Loucy (cell line): ENCODE results near the gene TCOF1.

Experiments used
- H2AFZ ChIP-seq: fragments of 200-600 bp; sonication (generic); 2 replicates; pipeline ENCODE4 v1.6.0; 2016; ENCODE audit warnings: antibody characterized with exemption, mild to moderate bottlenecking, low read length, moderate library complexity
- H3F3A ChIP-seq: fragments of 200-600 bp; 2 replicates; pipeline ENCODE4 v1.6.0; 2016; ENCODE audit warnings: antibody characterized with exemption, low read depth, mild to moderate bottlenecking
- H3K27me3 ChIP-seq: fragments of 200-600 bp; sonication (generic); 2 replicates; pipeline ENCODE4 v1.6.1; 2014; ENCODE audit warnings: low read length, mild to moderate bottlenecking; ENCODE audit not compliant: insufficient read depth, poor library complexity, severe bottlenecking
- H3K36me3 ChIP-seq: fragments of 200-600 bp; sonication (generic); 2 replicates; pipeline ENCODE4 v1.6.1; 2016; ENCODE audit warnings: low read length; ENCODE audit not compliant: insufficient read depth
- H3K4me1 ChIP-seq: fragments of 200-600 bp; sonication (generic); 2 replicates; pipeline ENCODE4 v1.5.1; 2014; ENCODE audit warnings: low read length, mild to moderate bottlenecking; ENCODE audit not compliant: insufficient read depth, poor library complexity, severe bottlenecking
- H3K4me2 ChIP-seq: fragments of 200-600 bp; sonication (generic); 2 replicates; pipeline ENCODE4 v1.6.0; 2014; ENCODE audit warnings: antibody characterized with exemption, low read length, low read depth, mild to moderate bottlenecking; ENCODE audit not compliant: poor library complexity, severe bottlenecking
- H3K4me3 ChIP-seq: fragments of 200-600 bp; sonication (generic); 2 replicates; pipeline ENCODE4 v1.5.1; 2014; ENCODE audit warnings: low read length, mild to moderate bottlenecking, mixed read lengths; ENCODE audit not compliant: poor library complexity, severe bottlenecking
- H3K79me2 ChIP-seq: fragments of 200-600 bp; sonication (generic); 2 replicates; pipeline ENCODE4 v1.6.1; 2014; ENCODE audit warnings: low read length; ENCODE audit not compliant: insufficient read depth
- H3K9ac ChIP-seq: fragments of 200-600 bp; sonication (generic); 2 replicates; pipeline ENCODE4 v1.6.0; 2014; ENCODE audit warnings: mild to moderate bottlenecking, low read depth, low read length, moderate library complexity; ENCODE audit not compliant: poor library complexity, severe bottlenecking
- H3K9me2 ChIP-seq: fragments of 200-600 bp; sonication (generic); replicated peaks from 2 replicates; pipeline ENCODE4 v1.6.1; 2016; ENCODE audit warnings: low read depth, low read length, mixed read lengths
- H3K9me3 ChIP-seq: fragments of 200-600 bp; sonication (generic); 2 replicates; pipeline ENCODE4 v1.6.1; 2014; ENCODE audit warnings: mild to moderate bottlenecking, antibody characterized with exemption, low read length, low read depth; ENCODE audit not compliant: insufficient read depth
- H4K20me1 ChIP-seq: fragments of 200-600 bp; sonication (generic); 2 replicates; pipeline ENCODE4 v1.6.0; 2014; ENCODE audit warnings: antibody characterized with exemption, low read length, mild to moderate bottlenecking; ENCODE audit not compliant: insufficient read depth, poor library complexity, severe bottlenecking
- EZH2phosphoT487 ChIP-seq: fragments of 200-600 bp; IDR thresholded peaks from 2 replicates; pipeline ENCODE4 v1.6.1; 2018; ENCODE audit warnings: antibody characterized with exemption, mild to moderate bottlenecking, moderate library complexity, borderline replicate concordance
- TF ChIP-seq, protein P1 (sequence below): fragments of 200-600 bp; sonication (generic); conservative IDR thresholded peaks from 2 replicates; pipeline ENCODE4 v1.5.1; 2014; ENCODE audit warnings: mild to moderate bottlenecking, antibody characterized with exemption, low read length

The TCOF1 gene

DNA sequence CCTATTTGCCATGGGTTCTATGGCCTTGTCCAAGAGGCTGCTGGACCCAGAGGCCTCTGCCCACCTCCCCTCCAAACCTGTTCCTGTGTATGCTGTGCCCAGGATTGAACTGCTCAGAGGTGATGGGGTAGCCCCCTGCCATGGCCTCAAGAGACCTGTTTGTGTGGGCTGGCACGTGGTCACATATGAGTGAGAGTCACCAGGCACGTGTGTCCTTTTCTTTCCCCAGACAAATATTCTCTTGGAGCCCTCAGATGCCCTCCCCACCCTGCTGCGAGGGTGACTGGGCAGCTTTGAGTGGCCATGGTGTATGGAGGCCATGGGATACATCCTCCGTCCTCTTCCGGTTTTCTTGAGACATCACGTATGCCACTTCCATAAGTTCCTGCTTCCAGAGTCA, 10.9 kb upstream of the TCOF1 start:
- no peak overlapping the region for H2AFZ ChIP-seq
- H3K9me3 ChIP-seq, result no peaks in the 10 kb centered on the region
- no peaks in the 10 kb centered on the region for H3K36me3 ChIP-seq
- no peak overlapping the region for H3K4me3 ChIP-seq
- peaks cover 16% of the 10 kb centered on the region for H3K4me1 ChIP-seq
- H3K9me2 ChIP-seq, result no peaks in the 10 kb centered on the region
- TF ChIP-seq, protein P1, sequence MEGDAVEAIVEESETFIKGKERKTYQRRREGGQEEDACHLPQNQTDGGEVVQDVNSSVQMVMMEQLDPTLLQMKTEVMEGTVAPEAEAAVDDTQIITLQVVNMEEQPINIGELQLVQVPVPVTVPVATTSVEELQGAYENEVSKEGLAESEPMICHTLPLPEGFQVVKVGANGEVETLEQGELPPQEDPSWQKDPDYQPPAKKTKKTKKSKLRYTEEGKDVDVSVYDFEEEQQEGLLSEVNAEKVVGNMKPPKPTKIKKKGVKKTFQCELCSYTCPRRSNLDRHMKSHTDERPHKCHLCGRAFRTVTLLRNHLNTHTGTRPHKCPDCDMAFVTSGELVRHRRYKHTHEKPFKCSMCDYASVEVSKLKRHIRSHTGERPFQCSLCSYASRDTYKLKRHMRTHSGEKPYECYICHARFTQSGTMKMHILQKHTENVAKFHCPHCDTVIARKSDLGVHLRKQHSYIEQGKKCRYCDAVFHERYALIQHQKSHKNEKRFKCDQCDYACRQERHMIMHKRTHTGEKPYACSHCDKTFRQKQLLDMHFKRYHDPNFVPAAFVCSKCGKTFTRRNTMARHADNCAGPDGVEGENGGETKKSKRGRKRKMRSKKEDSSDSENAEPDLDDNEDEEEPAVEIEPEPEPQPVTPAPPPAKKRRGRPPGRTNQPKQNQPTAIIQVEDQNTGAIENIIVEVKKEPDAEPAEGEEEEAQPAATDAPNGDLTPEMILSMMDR, result no peak
- no peak for TF ChIP-seq EZH2phosphoT487
- H3F3A ChIP-seq, result peaks cover 4% of the 10 kb centered on the region; the same call in 1 of the 2 replicates
- no peaks in the 10 kb centered on the region for H3K27me3 ChIP-seq
- no peaks in the 10 kb centered on the region for H4K20me1 ChIP-seq
- no peak overlapping the region for H3K4me2 ChIP-seq
- H3K79me2 ChIP-seq, result no peaks in the 10 kb centered on the region
- no peak overlapping the region for H3K9ac ChIP-seq

DNA sequence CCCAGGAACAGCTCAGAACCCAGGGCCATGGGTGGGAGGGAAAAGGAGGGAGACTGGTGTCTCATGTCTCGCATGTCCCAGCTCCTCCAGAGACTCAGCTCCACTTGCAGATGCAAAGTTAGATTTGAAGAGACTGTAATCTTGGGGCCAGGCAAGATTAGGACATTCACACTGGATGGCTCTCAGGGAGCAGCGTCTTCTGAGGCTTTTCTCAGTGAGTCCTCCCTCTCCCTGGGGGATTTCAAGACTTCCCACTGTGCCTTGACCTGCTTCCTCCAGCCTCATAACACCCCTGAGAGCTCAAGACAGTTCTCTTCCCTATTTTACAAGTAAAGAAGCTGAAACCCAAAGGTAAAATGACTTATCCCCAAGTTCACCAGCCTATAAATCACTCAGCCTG, 10.5 kb upstream of the TCOF1 start:
- no peak overlapping the region for H3K4me2 ChIP-seq
- H3K36me3 ChIP-seq, result no peaks in the 10 kb centered on the region
- H2AFZ ChIP-seq, result no peak overlapping the region
- no peaks in the 10 kb centered on the region for H3K9me2 ChIP-seq
- peaks cover 19% of the 10 kb centered on the region for H3K4me1 ChIP-seq
- H3K4me3 ChIP-seq, result no peak overlapping the region
- no peaks in the 10 kb centered on the region for H3K9me3 ChIP-seq
- no peaks in the 10 kb centered on the region for H3K79me2 ChIP-seq
- no peak overlapping the region for H3K9ac ChIP-seq
- no peak for TF ChIP-seq EZH2phosphoT487
- TF ChIP-seq, protein P1, result no peak
- no peaks in the 10 kb centered on the region for H4K20me1 ChIP-seq
- H3F3A ChIP-seq, result peaks cover 4% of the 10 kb centered on the region; the same call in 1 of the 2 replicates
- no peaks in the 10 kb centered on the region for H3K27me3 ChIP-seq

DNA sequence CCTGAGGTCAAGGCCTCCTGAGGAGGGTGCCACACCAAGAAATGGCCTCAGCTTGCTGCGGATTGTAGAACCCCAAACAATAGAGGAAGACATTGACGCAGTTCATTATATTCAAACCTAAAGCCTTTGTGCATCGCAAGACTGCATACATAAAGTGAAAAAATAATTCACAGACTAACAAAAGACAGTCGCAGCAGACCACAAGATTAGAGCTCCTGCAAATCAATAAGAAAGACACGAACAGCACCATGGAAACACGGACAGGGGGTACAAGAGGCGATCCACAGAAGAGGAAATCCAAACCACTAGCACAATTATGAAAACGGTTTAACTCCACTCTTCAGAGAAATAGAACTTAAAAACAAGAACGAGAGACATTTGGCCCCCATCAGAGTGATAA, 10.0 kb upstream of the TCOF1 start:
- Histone ChIP-seq H3K27me3 (no peaks in the 10 kb centered on the region), H3F3A (peaks cover 4% of the 10 kb centered on the region; the same call in 1 of the 2 replicates), H3K9me2 (no peaks in the 10 kb centered on the region), H3K9ac (no peak overlapping the region), H2AFZ (no peak overlapping the region), H3K36me3 (no peaks in the 10 kb centered on the region), H3K9me3 (no peaks in the 10 kb centered on the region), H3K4me2 (no peak overlapping the region), H3K4me1 (peaks cover 19% of the 10 kb centered on the region), H4K20me1 (no peaks in the 10 kb centered on the region), H3K4me3 (no peak overlapping the region), H3K79me2 (no peaks in the 10 kb centered on the region)
- TF ChIP-seq EZH2phosphoT487, result no peak
- TF ChIP-seq, protein P1, result no peak
